ENCODE data around the gene JUP. TPM values are rescaled to one million over a fixed set of nuclear protein-coding genes. Genes with fewer than 3 reads are reported as not detected.

JUP gene
- total and polyA plus RNA-seq, 2 of the 13 experiments (the other 11 are each of a cell fraction or from before 2014, with no cell fraction given): 12.1 to 20.6 TPM

GRCh38 chr17:41717408-41718286 lies 68.9 kb downstream of the JUP start:
- H3K27ac ChIP-seq (ENCODE audit: extremely low read length, insufficient read depth, low read length): no peak overlapping the region
- H3K27me3 ChIP-seq (ENCODE audit: control insufficient read depth in 1 of 2, insufficient read depth in 2 of 2, low read length in 2 of 2): peaks cover 10 to 39% of the 10 kb centered on the region in 2 experiments; a peak in 3 of 5 replicates
- no peaks in the 10 kb centered on the region for H3K79me2 ChIP-seq (ENCODE audit: insufficient read depth, low read length)
- H3K9me3 ChIP-seq (ENCODE audit: low read length): no peaks in the 10 kb centered on the region
- H2AFZ ChIP-seq (ENCODE audit: low read length): no peak overlapping the region
- DNase-seq (ENCODE audit: low spot score) (no peak), FAIRE-seq (no peak), ATAC-seq (no peak)
- intact Hi-C loops (cut with micrococcal nuclease; ENCODE audit: unreplicated experiment) (no loop called here), in situ Hi-C loops (cut with HindIII; ENCODE audit: extremely low pct_ligation_motif_present, low pct_unique_long_range_greater_than_20kb) (no loop called here)
- ChIA-PET CTCF (ENCODE audit: low intra/inter-chr PET ratio, low total read pairs) (no interaction called here), POLR2A (interaction anchor here (1.7 kb wide), 1 partner anchor 28 kb away, joined by 5 read pairs; no protein-coding TSS in a partner anchor)
- WGBS (ENCODE audit: low lambda C conversion rate): 34% methylated on average over 15 of the region's 15 CpGs
- no peaks in the 10 kb centered on the region for H4K20me1 ChIP-seq (ENCODE audit: insufficient read depth, low read length)
- no peaks in the 10 kb centered on the region for H3K36me3 ChIP-seq (replicated peaks in 1 of 2; ENCODE audit: control insufficient read depth in 1 of 2, insufficient read depth in 2 of 2, low read length in 2 of 2)
- H3K4me2 ChIP-seq (ENCODE audit: low read depth, low read length): no peak overlapping the region
- no TSS peak for BruUV-seq (replicated peaks)
- H3K4me3 ChIP-seq (replicated peaks in 1 of 3; ENCODE audit: insufficient read depth in 1 of 3, low read depth in 2 of 3, low read length in 3 of 3): no peak overlapping the region
- no peak overlapping the region for H3K9ac ChIP-seq (ENCODE audit: insufficient read depth, low read depth, low read length)
- H3K4me1 ChIP-seq (ENCODE audit: insufficient read depth, low read length): 0 out of 2 replicates have a peak, but pooled peaks cover 8% of the 10 kb centered on the region
- TF ChIP-seq FOXJ3 (CRISPR knock-in tag; IDR thresholded peaks at IDR 0.05; ENCODE audit: borderline replicate concordance) (no peak), BORCS8-MEF2B (CRISPR knock-in tag; IDR thresholded peaks at IDR 0.05) (no peak), ZNF710 (CRISPR knock-in tag; IDR thresholded peaks at IDR 0.05; ENCODE audit: borderline replicate concordance) (no peak), ATF3 (CRISPR knock-in tag; IDR thresholded peaks at IDR 0.05) (no peak), ZNF800 (CRISPR knock-in tag; IDR thresholded peaks at IDR 0.05) (no peak), KAT7 (CRISPR knock-in tag; IDR thresholded peaks at IDR 0.05; ENCODE audit: borderline replicate concordance) (no peak), ATAD3A (CRISPR knock-in tag; IDR thresholded peaks at IDR 0.05) (no peak), MAZ (IDR thresholded peaks at IDR 0.05; ENCODE audit: borderline replicate concordance, low read depth, low read length) (no peak), MAZ (CRISPR knock-in tag; IDR thresholded peaks at IDR 0.05; ENCODE audit: low read depth) (no peak), CSRNP1 (CRISPR knock-in tag; IDR thresholded peaks at IDR 0.05) (no peak), ZNF674 (CRISPR knock-in tag; IDR thresholded peaks at IDR 0.05; ENCODE audit: low read depth) (no peak), ZBTB7A (CRISPR knock-in tag; IDR thresholded peaks at IDR 0.05) (no peak), ZNF746 (CRISPR knock-in tag; IDR thresholded peaks at IDR 0.05) (no peak), TEF (CRISPR knock-in tag; IDR thresholded peaks at IDR 0.05) (no peak), ZSCAN31 (CRISPR knock-in tag; IDR thresholded peaks at IDR 0.05; ENCODE audit: low read depth) (no peak), JDP2 (CRISPR knock-in tag; IDR thresholded peaks at IDR 0.05; ENCODE audit: borderline replicate concordance) (no peak), PHF8 (CRISPR knock-in tag; IDR thresholded peaks at IDR 0.05) (no peak)
